ENCODE results near the gene PDRG1.

DNA sequence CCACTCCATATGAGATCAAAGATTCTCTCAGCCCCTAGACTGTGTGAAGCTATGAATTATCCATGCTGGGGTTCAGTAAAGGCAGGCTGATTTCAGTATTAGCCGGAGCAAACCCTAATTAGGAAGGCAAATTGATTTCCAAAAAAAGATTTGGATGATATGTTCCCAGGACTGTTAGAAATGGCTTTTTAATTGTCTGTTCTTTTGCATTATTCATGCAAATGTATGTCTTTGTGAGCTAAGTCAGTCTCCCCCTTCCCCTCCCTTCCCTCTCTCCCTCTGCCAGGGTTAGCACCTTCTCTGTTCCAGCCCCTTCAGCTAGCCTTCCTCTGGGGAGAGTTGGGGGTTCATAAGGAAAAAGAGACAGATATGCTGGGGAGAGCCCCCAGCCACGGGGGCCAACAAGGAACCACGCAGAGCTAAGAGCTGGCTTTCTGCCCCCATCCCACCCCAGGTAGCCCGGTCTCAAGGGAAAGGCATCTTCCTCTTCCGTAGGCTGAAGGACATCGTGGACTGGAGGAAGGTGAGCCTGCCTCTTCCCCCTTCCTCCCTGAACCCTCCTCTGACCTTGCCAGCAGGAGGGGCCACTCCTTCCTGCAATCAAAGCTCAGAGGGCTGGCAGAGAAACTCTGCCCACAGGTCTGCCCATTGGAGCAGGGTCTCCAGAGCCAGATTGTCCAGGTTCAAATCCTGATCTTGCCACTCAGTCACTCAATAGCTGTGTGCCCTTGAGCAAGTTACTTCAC lies 32.3 kb downstream of the PDRG1 start:
- TF ChIP-seq CTCF (IDR thresholded peaks at IDR 0.05) (no peak), POLR2A (IDR thresholded peaks at IDR 0.05) (no peak)
